ENCODE data around the gene DRAM1. TPM values are rescaled to one million over a fixed set of nuclear protein-coding genes. Genes with fewer than 3 reads are reported as not detected.
A peak's percentile ranks its signal among the peaks of the same experiment; 100 is the strongest.
"Not testable (repeated sequence)": the region's sequence is repeated elsewhere in the genome, so short reads cannot be mapped to it uniquely, and the experiment has no call there.

Gene DRAM1
- total RNA-seq, 1 donor, result 22.4 TPM

- no peak for DNase-seq (ENCODE audit: low read depth in 2 of 3, low spot score in 2 of 3)
Observed at GRCh38 chr12:101901777-101902176, 24.4 kb downstream of the DRAM1 start.

- DNase-seq (ENCODE audit: low read depth in 2 of 3, low spot score in 2 of 3), result peak in 2 of 3 donors; percentile 44 to 81
Observed at GRCh38 chr12:101902641-101903040, 25.3 kb downstream of the DRAM1 start.

- no peak for DNase-seq (ENCODE audit: low read depth in 2 of 3, low spot score in 2 of 3)
Observed at GRCh38 chr12:101906226-101906625, 28.8 kb downstream of the DRAM1 start.

- no peak for DNase-seq (ENCODE audit: low read depth in 2 of 3, low spot score in 2 of 3)
Observed at GRCh38 chr12:101908395-101908794, 31.0 kb downstream of the DRAM1 start.

DNA sequence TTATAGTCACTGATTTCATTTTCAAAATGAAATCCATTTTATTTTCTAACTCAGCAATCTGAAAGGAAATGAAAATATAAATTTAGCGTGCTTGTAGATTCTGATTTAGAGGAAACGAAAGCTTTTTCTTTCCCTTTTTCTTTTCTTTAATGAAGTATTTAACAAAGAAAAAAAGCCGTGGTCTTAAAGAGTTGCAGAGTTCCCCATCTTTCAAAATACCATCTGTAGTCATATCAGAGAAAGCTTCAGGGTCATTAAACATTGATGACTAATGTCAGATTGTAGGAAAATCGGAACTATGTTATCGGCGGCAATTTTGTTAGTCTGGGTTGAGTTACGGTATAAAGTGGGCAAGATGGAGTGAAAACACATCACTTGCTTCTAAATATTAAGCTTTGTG lies 32.3 kb downstream of the DRAM1 start:
- DNase-seq (ENCODE audit: low read depth in 2 of 3, low spot score in 2 of 3), result no peak

DNA sequence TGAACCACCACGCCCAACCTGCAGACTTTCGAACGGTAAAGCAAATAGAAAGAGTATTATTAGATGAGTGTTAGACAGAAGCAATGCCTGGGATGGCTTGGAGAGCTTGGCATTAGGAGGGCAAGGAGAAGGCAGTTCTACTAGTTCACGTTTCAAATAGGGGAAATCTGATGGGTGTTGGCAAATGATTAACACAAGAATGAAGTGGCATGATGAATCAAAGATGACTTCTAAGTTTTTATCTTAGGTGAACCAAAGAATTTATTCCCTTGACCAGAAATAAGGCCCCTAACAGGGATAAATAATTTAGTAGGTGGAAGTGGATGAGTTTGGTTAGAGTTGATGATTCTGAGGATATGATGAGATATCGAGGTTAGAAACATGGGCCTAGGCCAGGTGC lies 38.5 kb downstream of the DRAM1 start:
- DNase-seq (ENCODE audit: low read depth in 2 of 3, low spot score in 2 of 3), result no peak

- not testable (repeated sequence) for DNase-seq (ENCODE audit: low read depth in 2 of 3, low spot score in 2 of 3)
Observed at GRCh38 chr12:101918805-101919204, 41.4 kb downstream of the DRAM1 start.

DNA sequence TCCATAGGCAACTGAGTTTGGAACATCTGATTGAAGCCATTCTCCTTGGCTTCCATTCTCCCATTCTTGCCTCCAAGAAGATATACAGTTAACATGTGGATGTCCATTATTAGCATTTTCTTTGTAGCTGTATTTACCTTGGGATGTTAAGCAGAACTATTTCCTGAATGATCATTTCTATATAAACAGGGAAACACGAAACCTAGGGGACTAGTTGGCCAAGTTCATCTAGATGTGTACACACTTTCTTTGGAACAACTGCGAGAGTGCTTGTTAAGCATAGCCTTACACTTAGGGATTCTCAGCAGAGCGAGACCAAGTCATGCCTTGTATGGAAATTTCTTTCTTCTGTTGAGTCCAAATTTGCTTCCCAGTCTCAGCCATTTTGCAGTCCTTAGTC lies 42.1 kb downstream of the DRAM1 start:
- no peak for DNase-seq (ENCODE audit: low read depth in 2 of 3, low spot score in 2 of 3)

GRCh38 chr12:101920906-101921305 lies 43.5 kb downstream of the DRAM1 start:
- DNase-seq (ENCODE audit: low read depth in 2 of 3, low spot score in 2 of 3), result no peak

DNA sequence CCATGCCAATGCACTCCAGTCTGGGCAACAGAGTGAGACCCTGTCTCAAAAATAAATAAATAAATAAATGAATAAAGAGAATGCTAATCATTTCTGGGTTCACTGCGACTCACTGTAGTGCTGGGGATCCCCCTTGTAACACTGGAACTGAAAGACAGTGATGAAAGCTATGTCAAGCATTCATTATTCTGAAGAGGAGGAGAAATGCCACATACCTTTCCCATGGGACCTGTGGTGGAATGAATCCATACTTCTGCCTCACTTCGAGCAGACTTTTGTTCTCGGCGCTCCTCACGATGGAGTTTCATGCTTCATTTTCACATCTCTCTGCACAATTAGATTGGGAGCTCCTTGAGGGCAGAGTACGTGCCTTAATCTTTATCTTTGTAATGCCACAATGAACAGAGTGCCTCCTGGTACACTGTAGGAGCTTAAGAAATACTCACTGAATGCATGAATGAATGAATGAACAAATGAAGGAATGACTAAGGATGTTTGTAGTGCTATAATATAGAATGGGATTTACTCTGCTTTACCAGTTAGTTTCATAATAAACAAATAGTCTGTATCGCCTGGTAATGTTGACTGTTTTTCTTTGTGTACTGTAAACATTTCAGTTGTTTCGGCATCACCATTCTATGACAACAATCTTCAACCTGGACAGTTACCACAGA lies 45.8 kb downstream of the DRAM1 start:
- no peak for DNase-seq (ENCODE audit: low read depth in 2 of 3, low spot score in 2 of 3)

DNA sequence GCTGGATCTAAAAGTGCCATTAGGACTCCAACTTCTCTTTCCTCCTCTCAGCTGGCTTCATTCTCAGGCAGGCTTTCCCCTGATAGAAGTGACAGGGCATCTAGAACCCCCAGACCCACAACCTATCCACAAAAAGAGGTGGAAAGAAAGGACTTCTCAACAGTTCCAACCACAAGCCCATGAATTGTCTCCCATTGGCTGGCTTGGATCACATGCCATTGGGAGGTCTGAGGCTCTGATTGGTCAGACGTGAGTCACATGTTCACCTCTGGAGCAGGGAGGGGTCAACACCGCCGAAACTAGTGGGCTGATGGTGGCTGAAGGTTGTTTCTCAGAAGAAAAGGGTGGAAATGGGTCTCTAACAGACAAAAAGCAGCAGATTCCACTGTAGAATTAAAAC lies 47.2 kb downstream of the DRAM1 start:
- no peak for DNase-seq (ENCODE audit: low read depth in 2 of 3, low spot score in 2 of 3)

DNA sequence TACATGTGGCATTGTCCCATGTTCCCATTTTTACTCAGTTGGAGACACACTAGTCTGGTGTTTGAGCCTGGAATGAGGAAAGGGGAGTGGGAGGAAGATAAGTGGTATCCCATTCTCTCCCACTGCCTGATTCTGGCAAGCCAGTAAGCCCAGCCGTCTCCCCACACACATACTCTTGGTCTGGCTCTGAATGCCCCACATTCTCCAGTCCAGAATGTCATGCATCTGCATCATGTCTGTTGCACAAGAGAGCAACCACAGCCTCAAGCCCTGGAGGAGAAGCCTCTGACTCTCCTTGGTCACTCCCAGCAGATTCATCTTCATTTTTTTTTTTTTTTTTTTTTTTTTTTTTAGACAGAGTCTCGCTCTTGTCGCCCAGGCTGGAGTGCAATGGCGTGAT lies 48.0 kb downstream of the DRAM1 start:
- DNase-seq (ENCODE audit: low read depth in 2 of 3, low spot score in 2 of 3), result peak in 1 of 3 donors; percentile 29

- DNase-seq (ENCODE audit: low read depth in 2 of 3, low spot score in 2 of 3), result no peak
Observed at GRCh38 chr12:101925935-101926334, 48.6 kb downstream of the DRAM1 start.

- DNase-seq (ENCODE audit: low read depth in 2 of 3, low spot score in 2 of 3), result no peak
Observed at GRCh38 chr12:101927036-101927435, 49.7 kb downstream of the DRAM1 start.

DNA sequence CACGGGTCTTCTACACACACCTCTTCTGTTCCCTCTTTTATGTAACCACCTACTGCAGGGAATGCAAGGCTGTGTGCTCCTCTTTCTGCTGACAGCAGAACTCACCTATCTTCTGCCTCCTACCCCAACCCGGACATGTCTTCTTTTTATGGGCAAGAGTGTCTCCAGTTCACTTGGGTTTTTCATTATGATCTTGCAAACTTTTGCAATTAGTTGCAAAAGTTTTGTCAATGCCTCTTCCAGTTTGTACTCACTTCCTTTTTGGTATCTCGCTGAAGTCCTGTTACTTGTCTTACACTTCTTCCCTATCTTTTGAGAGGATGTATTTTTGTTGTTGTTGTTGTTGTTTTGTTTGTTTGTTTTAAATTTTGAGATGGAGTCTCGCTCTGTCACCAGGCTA lies 50.6 kb downstream of the DRAM1 start:
- no peak for DNase-seq (ENCODE audit: low read depth in 2 of 3, low spot score in 2 of 3)

DNA sequence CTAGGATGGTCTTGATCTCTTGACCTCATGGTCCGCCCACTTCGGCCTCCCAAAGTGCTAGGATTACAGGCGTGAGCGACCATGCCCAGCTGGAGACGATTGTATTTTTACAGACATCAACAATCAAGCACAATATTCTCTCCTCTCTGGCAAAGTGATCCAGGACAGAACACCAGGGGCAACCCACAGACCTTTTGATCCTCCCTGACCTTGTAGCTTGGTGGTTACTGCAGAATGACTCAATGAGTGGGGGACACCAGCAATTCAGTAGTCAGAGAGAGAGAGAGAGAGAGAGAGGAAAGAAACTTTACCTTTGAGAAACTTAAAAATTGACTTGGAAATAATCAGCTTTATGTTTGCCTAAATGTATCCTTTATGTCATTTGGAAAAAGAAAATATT lies 51.2 kb downstream of the DRAM1 start:
- DNase-seq (ENCODE audit: low read depth in 2 of 3, low spot score in 2 of 3), result no peak

GRCh38 chr12:101929365-101930041 lies 52.1 kb downstream of the DRAM1 start:
- DNase-seq (ENCODE audit: low read depth in 2 of 3, low spot score in 2 of 3), result no peak

- DNase-seq (ENCODE audit: low read depth in 2 of 3, low spot score in 2 of 3), result no peak
Observed at GRCh38 chr12:101931498-101932326, 54.3 kb downstream of the DRAM1 start.

- DNase-seq (ENCODE audit: low read depth in 2 of 3, low spot score in 2 of 3), result no peak
Observed at GRCh38 chr12:101933866-101934514, 56.6 kb downstream of the DRAM1 start.

- peak in 2 of 3 donors; percentile 39 to 74 for DNase-seq (ENCODE audit: low read depth in 2 of 3, low spot score in 2 of 3)
Observed at GRCh38 chr12:101935890-101936746, 58.7 kb downstream of the DRAM1 start.
